Measurements from ENCODE around the gene MBOAT7. TPM values are rescaled to one million over a fixed set of nuclear protein-coding genes. Genes with fewer than 3 reads are reported as not detected.

The MBOAT7 gene
- total RNA-seq, 1 experiment from 2014 or later, result 100 TPM

- H3K14ac ChIP-seq (ENCODE audit: insufficient read depth, low read length), result no peak overlapping the region
- H3K9ac ChIP-seq (ENCODE audit: extremely low read depth, insufficient read length, low read length), result no peak overlapping the region
- H2AK5ac ChIP-seq (ENCODE audit: insufficient read length, low read length), result no peak overlapping the region
- no peak overlapping the region for H3K4me2 ChIP-seq (ENCODE audit: insufficient read depth, insufficient read length, low read length)
- H3K27me3 ChIP-seq (ENCODE audit: insufficient read depth, low read length), result no peaks in the 10 kb centered on the region
- H3K23ac ChIP-seq (ENCODE audit: insufficient read length, low read depth, low read length), result no peak overlapping the region
- H3K79me2 ChIP-seq (ENCODE audit: insufficient read depth, low read length), result no peaks in the 10 kb centered on the region
- no peak overlapping the region for H3K4ac ChIP-seq (ENCODE audit: low read depth, low read length)
- H3K9me3 ChIP-seq (ENCODE audit: control insufficient read depth, low read depth, low read length), result no peaks in the 10 kb centered on the region
- H3K56ac ChIP-seq (ENCODE audit: insufficient read length, low read depth, low read length), result no peak overlapping the region
- H3T11ph ChIP-seq (ENCODE audit: low read length), result no peak overlapping the region
- no peak overlapping the region for H3K18ac ChIP-seq (ENCODE audit: insufficient read length, low read depth, low read length)
- no peak overlapping the region for H3K27ac ChIP-seq (ENCODE audit: insufficient read length, low read depth, low read length)
- no peak overlapping the region for H2BK5ac ChIP-seq (ENCODE audit: insufficient read length, low read length)
- no peak overlapping the region for H4K5ac ChIP-seq (ENCODE audit: insufficient read length, low read depth, low read length)
- no peak overlapping the region for H2BK120ac ChIP-seq (ENCODE audit: low read depth, low read length, poor library complexity, severe bottlenecking)
- no peak overlapping the region for H4K91ac ChIP-seq (ENCODE audit: insufficient read length, low read depth, low read length)
- peak; percentile 87 for DNase-seq
- no peak overlapping the region for H2AFZ ChIP-seq (ENCODE audit: low read length)
- Mint-ChIP-seq H3K36me3 (ENCODE audit: insufficient read depth in 1 of 3, low read depth in 3 of 3) (peaks cover 19 to 40% (median 27%) of the 10 kb centered on the region in 3 experiments; a peak in 6 of 7 replicates), H3K9me3 (no peaks in the 10 kb centered on the region; a peak in 1 of 5 replicates), H3K4me1 (peaks cover 3 to 16% of the 10 kb centered on the region in 2 experiments; a peak in 2 of 4 replicates), H3K4me3 (no peak overlapping the region), H3K27ac (no peak overlapping the region), H3K27me3 (ENCODE audit: low read depth) (no peaks in the 10 kb centered on the region)
- no peak overlapping the region for H2BK15ac ChIP-seq (ENCODE audit: low read depth, low read length)
- H3K4me1 ChIP-seq (ENCODE audit: insufficient read depth, low read length), result no peaks in the 10 kb centered on the region
- H3K79me1 ChIP-seq (ENCODE audit: insufficient read depth, low read depth, low read length, poor library complexity, severe bottlenecking), result no peaks in the 10 kb centered on the region
- no peak overlapping the region for H4K8ac ChIP-seq (replicated peaks; ENCODE audit: insufficient read length, low read depth, low read length)
- H2BK20ac ChIP-seq (ENCODE audit: low read depth, low read length, poor library complexity, severe bottlenecking), result no peak overlapping the region
- H4K20me1 ChIP-seq (ENCODE audit: control insufficient read depth, insufficient read depth, insufficient read length), result no peaks in the 10 kb centered on the region
- no peak overlapping the region for H2BK12ac ChIP-seq (ENCODE audit: insufficient read length, low read depth, low read length)
- WGBS (ENCODE audit: extremely low coverage, insufficient read length, low lambda C conversion rate), result no CpG with 5 or more reads among the region's 23 CpGs
- no peak for TF ChIP-seq CTCF (conservative IDR thresholded peaks at IDR 0.05)
- no peaks in the 10 kb centered on the region for H3K23me2 ChIP-seq (ENCODE audit: insufficient read length, low read depth, low read length, poor library complexity, severe bottlenecking)
Observed at GRCh38 chr19:54178581-54179261, 10.7 kb downstream of the MBOAT7 start.

Data from H9 (cell line).